ENCODE measurements around the gene SPEM2.

Gene SPEM2

DNA sequence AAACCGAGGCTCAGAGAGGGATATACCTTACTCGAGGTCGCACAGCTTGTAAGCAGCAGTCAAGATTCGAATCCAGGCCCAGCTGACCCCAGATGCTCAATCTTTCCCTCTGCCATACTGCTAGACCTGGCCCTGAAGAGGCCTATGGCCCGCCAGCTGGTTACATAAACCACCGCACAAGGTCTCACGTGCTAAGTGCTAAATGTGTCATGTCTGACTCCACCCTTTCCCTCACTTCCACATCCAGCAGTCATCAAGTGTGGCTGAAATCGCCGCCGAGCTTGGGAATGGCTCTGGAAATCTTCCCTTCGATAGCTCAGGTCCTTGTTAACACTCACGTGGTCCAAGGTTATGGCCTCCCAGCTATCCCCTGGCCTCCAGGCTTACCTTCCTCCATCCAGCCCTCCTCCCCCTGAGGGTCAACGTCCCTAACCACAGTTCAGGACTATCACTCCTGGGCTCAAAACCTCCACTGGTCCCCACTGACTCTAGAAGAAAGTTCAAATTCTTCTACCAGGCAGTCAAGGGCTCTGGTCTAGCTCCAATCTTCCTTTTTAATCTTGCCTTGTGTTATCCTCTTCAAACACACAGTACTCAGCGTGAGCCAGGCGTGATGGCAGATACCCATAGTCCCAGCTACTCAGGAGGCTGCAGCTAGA, 50.5 kb downstream of the SPEM2 start:
- no peak for DNase-seq

GRCh38 chr17:7476494-7476893, 51.1 kb downstream of the SPEM2 start:
- DNase-seq = no peak

DNA sequence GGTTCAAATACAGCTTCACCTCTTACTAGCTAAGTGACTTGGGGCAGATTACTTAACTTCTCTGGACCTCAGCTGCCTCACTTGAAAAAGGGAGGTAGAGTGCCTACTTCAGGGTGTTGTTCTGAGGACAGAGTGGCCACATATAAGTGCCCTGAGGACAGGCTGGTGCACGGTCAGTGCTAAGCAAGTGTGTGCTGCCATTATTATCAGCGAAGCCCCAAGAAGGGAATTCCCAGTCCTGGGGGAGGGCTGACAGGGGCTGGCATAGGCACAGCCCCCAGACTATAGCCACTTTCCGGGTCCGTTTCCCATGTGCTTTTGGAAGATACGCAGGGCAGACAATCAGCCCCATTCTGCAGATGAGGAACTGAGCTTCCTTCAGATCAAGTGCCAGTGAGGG, 51.5 kb downstream of the SPEM2 start:
- no peak for DNase-seq

Data from hippocampal formation (tissue), 2 donors.